DND-41 (cell line): ENCODE results near the gene NAPB.
"Not testable (repeated sequence)": the region's sequence is repeated elsewhere in the genome, so short reads cannot be mapped to it uniquely, and the experiment has no call there.

Experiments used
- ATAC-seq: fragments of 200-7000 bp; cut with Tn5 transposase; 3 replicates; pipeline ENCODE4 v1.9.1; 2021; ENCODE audit warnings: low read depth; ENCODE audit not compliant: insufficient read depth
- DNase-seq: peaks from one replicate; pipeline ENCODE4 v3.0.0-alpha.2; 2020
- H2AFZ ChIP-seq: 2 replicates; pipeline ENCODE4 v1.6.0; 2012; ENCODE audit warnings: low read depth, low read length
- H3K27ac ChIP-seq: 2 replicates; pipeline ENCODE4 v1.5.1; 2012; ENCODE audit warnings: low read length, inconsistent platforms
- H3K27me3 ChIP-seq: fragments of 200-600 bp; sonication (generic); 2 replicates; pipeline ENCODE4 v1.6.0; 2012; ENCODE audit warnings: low read length, mild to moderate bottlenecking, inconsistent platforms; ENCODE audit not compliant: insufficient read depth, poor library complexity
- H3K36me3 ChIP-seq: 2 replicates; pipeline ENCODE4 v1.5.1; 2012; ENCODE audit warnings: low read length, inconsistent platforms; ENCODE audit not compliant: insufficient read depth
- H3K4me1 ChIP-seq: 2 replicates; pipeline ENCODE4 v1.5.1; 2012; ENCODE audit warnings: mild to moderate bottlenecking, low read length; ENCODE audit not compliant: insufficient read depth
- H3K4me2 ChIP-seq: 2 replicates; pipeline ENCODE4 v1.6.0; 2012; ENCODE audit warnings: mild to moderate bottlenecking, moderate library complexity, low read length, inconsistent platforms; ENCODE audit not compliant: insufficient read depth
- H3K4me3 ChIP-seq, 2 experiments: fragments of 200-600 bp in 1 of 2; shearing (Covaris generic) in 1 of 2; 2 replicates each; pipeline ENCODE4 v1.5.1; 2012 to 2016; ENCODE audit warnings: inconsistent platforms in 2 of 2, low read length in 2 of 2, mild to moderate bottlenecking in 2 of 2, low read depth in 1 of 2, moderate library complexity in 1 of 2
- H3K79me2 ChIP-seq: 2 replicates; pipeline ENCODE4 v1.6.0; 2012; ENCODE audit warnings: low read length, inconsistent platforms; ENCODE audit not compliant: insufficient read depth
- H3K9ac ChIP-seq: 2 replicates; pipeline ENCODE4 v1.6.0; 2012; ENCODE audit warnings: low read depth, mild to moderate bottlenecking, inconsistent platforms, low read length, moderate library complexity
- H3K9me3 ChIP-seq: 2 replicates; pipeline ENCODE4 v1.5.1; 2012; ENCODE audit warnings: low read length, moderate library complexity, mild to moderate bottlenecking, inconsistent platforms; ENCODE audit not compliant: insufficient read depth, severe bottlenecking
- H4K20me1 ChIP-seq: 2 replicates; pipeline ENCODE4 v1.6.0; 2012; ENCODE audit warnings: low read length; ENCODE audit not compliant: insufficient read depth
- EZH2 ChIP-seq: IDR thresholded peaks from 3 replicates; pipeline ENCODE4 v1.6.1; 2012; ENCODE audit warnings: borderline replicate concordance, low read depth, mild to moderate bottlenecking, moderate library complexity, low read length, inconsistent platforms; ENCODE audit not compliant: severe bottlenecking
- TF ChIP-seq, protein P1 (sequence below): IDR thresholded peaks from 2 replicates; pipeline ENCODE4 v1.5.1; 2012; ENCODE audit warnings: borderline replicate concordance, low read length, moderate library complexity, mild to moderate bottlenecking; ENCODE audit not compliant: poor library complexity, severe bottlenecking; ENCODE audit errors: extremely low read depth

Gene NAPB

DNA sequence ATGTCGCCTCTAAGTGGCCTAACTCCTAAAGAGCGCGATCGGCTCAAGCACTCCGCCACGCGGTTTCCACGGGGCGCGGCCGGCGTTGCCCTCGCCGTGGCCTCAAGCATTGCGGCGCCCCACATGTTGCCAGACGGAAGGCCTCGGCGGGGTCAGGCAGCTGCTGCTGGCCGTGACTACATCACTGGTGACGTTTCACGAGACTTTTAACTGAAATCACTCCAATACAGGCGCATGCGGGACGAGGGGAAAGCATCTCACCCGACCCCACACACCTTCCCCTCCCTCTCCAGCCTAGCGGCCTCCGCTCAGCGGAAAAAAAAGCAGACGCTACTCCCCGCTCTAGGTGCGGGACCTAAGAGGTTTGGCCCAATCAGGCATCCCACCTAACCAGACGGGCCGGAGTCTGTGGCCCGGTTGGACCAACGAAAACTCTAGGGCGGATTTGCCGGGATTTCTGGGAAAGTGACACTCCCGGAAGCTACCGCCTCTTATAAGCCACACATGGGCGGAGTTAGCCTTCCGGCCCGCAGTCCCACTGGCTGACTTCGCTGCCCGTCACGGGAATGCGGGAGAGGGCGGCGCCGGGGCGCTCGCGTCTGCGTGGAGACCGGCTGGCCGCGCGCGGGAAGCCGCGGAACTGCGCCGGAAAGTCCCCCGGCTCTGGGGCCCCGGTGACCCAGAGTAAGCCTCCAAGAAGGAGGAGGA is 70.9 kb downstream of the NAPB start, which contains the start of gene NXT1:
Gene NXT1 (plus strand): TSS at position 596 of the 708 bp plus-strand sequence. CDS start 3,251 bp downstream, outside the sequence.
- Histone ChIP-seq H3K4me3 (peak within 1 kb of the TSS; percentile 71 to 78), H3K4me1 (peaks cover 50% of the 10 kb centered on the region), H3K27me3 (no peaks in the 10 kb centered on the region), H3K4me2 (peak within 1 kb of the TSS; percentile 87), H3K27ac (peak within 1 kb of the TSS; percentile 92), H3K9me3 (no peaks in the 10 kb centered on the region), H2AFZ (peak within 1 kb of the TSS; percentile 79), H3K9ac (peak within 1 kb of the TSS; percentile 86), H4K20me1 (peaks cover 43% of the 10 kb centered on the region), H3K79me2 (peaks cover 52% of the 10 kb centered on the region), H3K36me3 (peaks cover 32% of the 10 kb centered on the region)
- DNase-seq (peak; percentile 98), ATAC-seq (peak; percentile 83)
- TF ChIP-seq, protein P1, sequence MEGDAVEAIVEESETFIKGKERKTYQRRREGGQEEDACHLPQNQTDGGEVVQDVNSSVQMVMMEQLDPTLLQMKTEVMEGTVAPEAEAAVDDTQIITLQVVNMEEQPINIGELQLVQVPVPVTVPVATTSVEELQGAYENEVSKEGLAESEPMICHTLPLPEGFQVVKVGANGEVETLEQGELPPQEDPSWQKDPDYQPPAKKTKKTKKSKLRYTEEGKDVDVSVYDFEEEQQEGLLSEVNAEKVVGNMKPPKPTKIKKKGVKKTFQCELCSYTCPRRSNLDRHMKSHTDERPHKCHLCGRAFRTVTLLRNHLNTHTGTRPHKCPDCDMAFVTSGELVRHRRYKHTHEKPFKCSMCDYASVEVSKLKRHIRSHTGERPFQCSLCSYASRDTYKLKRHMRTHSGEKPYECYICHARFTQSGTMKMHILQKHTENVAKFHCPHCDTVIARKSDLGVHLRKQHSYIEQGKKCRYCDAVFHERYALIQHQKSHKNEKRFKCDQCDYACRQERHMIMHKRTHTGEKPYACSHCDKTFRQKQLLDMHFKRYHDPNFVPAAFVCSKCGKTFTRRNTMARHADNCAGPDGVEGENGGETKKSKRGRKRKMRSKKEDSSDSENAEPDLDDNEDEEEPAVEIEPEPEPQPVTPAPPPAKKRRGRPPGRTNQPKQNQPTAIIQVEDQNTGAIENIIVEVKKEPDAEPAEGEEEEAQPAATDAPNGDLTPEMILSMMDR, result no peak
- TF ChIP-seq EZH2, result no peak

GRCh38 chr20:23349338-23350195 is 71.7 kb downstream of the NAPB start:
- Histone ChIP-seq H3K4me2 (peak overlapping the region; percentile 87), H3K9ac (peak overlapping the region; percentile 86), H3K27ac (peak overlapping the region; percentile 92), H2AFZ (peak overlapping the region; percentile 79), H3K36me3 (peaks cover 24% of the 10 kb centered on the region), H3K27me3 (no peaks in the 10 kb centered on the region), H4K20me1 (peaks cover 35% of the 10 kb centered on the region), H3K79me2 (peaks cover 45% of the 10 kb centered on the region), H3K9me3 (no peaks in the 10 kb centered on the region), H3K4me1 (peaks cover 42% of the 10 kb centered on the region), H3K4me3 (peak overlapping the region; percentile 71 to 78)
- ATAC-seq, result peak; percentile 73
- TF ChIP-seq, protein P1, result peak; percentile 69
- no peak for TF ChIP-seq EZH2
- peak; percentile 88 for DNase-seq

DNA sequence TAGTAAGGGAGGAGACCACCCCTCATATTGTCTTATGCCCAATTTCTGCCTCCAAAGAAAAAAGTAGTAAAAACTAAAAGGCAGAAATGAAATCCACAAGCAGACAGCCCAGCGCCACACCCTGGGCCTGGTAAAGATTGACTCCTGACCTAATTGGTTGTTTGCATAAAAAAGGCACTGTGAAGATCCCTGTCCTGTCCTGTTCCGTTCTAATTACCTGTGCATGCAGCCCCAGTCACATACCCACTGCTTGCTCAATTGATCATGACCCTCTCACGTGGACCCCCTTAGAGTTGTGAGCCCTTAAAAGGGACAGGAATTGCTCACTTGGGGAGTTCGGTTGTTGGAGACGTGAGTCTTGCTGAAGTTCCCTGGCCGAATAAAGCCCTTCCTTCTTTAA is 72.8 kb downstream of the NAPB start:
- not testable (repeated sequence) for H3K4me2 ChIP-seq, H3K27ac ChIP-seq, H3K27me3 ChIP-seq, H2AFZ ChIP-seq, H3K9me3 ChIP-seq, H3K9ac ChIP-seq, ATAC-seq, DNase-seq, H3K4me3 ChIP-seq
- Histone ChIP-seq H3K4me1 (peaks cover 33% of the 10 kb centered on the region), H3K79me2 (peaks cover 34% of the 10 kb centered on the region), H3K36me3 (peaks cover 14% of the 10 kb centered on the region), H4K20me1 (peaks cover 25% of the 10 kb centered on the region)

DNA sequence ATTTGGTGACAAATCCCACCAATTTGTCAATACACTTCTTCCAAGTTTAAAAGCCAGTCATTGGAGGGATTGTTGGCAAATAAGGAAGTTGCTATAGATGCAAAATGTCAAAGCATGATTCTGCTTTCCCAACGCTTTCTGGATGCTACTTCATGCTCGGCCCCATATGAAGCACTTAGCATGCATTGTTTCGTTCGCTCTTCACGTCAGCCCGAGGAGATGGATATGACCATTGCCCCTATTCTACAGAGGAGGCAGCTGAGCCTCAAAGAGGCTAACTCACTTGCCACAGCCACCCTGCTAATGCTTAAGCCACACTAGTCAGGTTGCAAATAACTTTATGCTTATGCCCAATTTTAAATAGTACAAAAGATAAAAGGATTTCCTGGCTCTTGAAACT is 73.5 kb downstream of the NAPB start:
- no peak overlapping the region for H2AFZ ChIP-seq
- no peak overlapping the region for H3K4me2 ChIP-seq
- no peak overlapping the region for H3K9ac ChIP-seq
- ATAC-seq (no peak), DNase-seq (no peak)
- peaks cover 7% of the 10 kb centered on the region for H3K36me3 ChIP-seq
- H3K4me1 ChIP-seq, result peaks cover 26% of the 10 kb centered on the region
- no peaks in the 10 kb centered on the region for H3K9me3 ChIP-seq
- TF ChIP-seq EZH2, result no peak
- TF ChIP-seq, protein P1, result no peak
- no peaks in the 10 kb centered on the region for H3K27me3 ChIP-seq
- H3K4me3 ChIP-seq, result no peak overlapping the region
- peaks cover 27% of the 10 kb centered on the region for H3K79me2 ChIP-seq
- peaks cover 18% of the 10 kb centered on the region for H4K20me1 ChIP-seq
- H3K27ac ChIP-seq, result no peak overlapping the region
